Activated CD4-positive, alpha-beta T cell treated with anti-CD3 and anti-CD28 coated beads for 4 hours (primary cell): ENCODE results near the gene PLPPR1.

Source experiments
- DNase-seq, 2 donors: peaks; one replicate each; pipeline ENCODE4 v3.0.0-alpha.2; 2020

The PLPPR1 gene

GRCh38 chr9:101128623-101129022 is 100.1 kb downstream of the PLPPR1 start:
- no peak for DNase-seq

- DNase-seq: no peak
These were observed 101.5 kb downstream of the PLPPR1 start for GRCh38 chr9:101130054-101130453.

GRCh38 chr9:101131326-101131725 is 102.8 kb downstream of the PLPPR1 start:
- DNase-seq: no peak

- no peak for DNase-seq
These were observed 104.3 kb downstream of the PLPPR1 start for GRCh38 chr9:101132801-101133200.

- DNase-seq: no peak
These were observed 110.0 kb downstream of the PLPPR1 start for GRCh38 chr9:101138509-101138908.

- DNase-seq: no peak
These were observed 110.6 kb downstream of the PLPPR1 start for GRCh38 chr9:101139082-101139481.

GRCh38 chr9:101140764-101141163 is 112.2 kb downstream of the PLPPR1 start:
- no peak for DNase-seq

- DNase-seq: no peak
These were observed 118.0 kb downstream of the PLPPR1 start for GRCh38 chr9:101146508-101146907.

GRCh38 chr9:101148344-101148743 is 119.8 kb downstream of the PLPPR1 start:
- DNase-seq: no peak

- DNase-seq: no peak
These were observed 129.8 kb downstream of the PLPPR1 start for GRCh38 chr9:101158361-101158760.

- no peak for DNase-seq
These were observed 133.7 kb downstream of the PLPPR1 start for GRCh38 chr9:101162231-101162630.

GRCh38 chr9:101165131-101165530 is 136.6 kb downstream of the PLPPR1 start:
- DNase-seq: no peak

- DNase-seq: no peak
These were observed 139.1 kb downstream of the PLPPR1 start for GRCh38 chr9:101167490-101168134.

GRCh38 chr9:101172616-101173015 is 144.1 kb downstream of the PLPPR1 start:
- DNase-seq: no peak

- DNase-seq: no peak
These were observed 145.4 kb downstream of the PLPPR1 start for GRCh38 chr9:101173907-101174306.

- DNase-seq: no peak
These were observed 147.9 kb downstream of the PLPPR1 start for GRCh38 chr9:101176384-101176783.

GRCh38 chr9:101184813-101185278 is 156.3 kb downstream of the PLPPR1 start:
- no peak for DNase-seq

- DNase-seq: no peak
These were observed 163.2 kb downstream of the PLPPR1 start for GRCh38 chr9:101191723-101192122.

GRCh38 chr9:101197026-101197425 is 168.5 kb downstream of the PLPPR1 start:
- DNase-seq: no peak

- no peak for DNase-seq
These were observed 172.3 kb downstream of the PLPPR1 start for GRCh38 chr9:101200852-101201251.

- DNase-seq: no peak
These were observed 173.1 kb downstream of the PLPPR1 start for GRCh38 chr9:101201630-101202029.

- DNase-seq: no peak
These were observed 181.1 kb downstream of the PLPPR1 start for GRCh38 chr9:101209670-101210069.

GRCh38 chr9:101212661-101213060 is 184.1 kb downstream of the PLPPR1 start:
- DNase-seq: no peak

GRCh38 chr9:101219030-101219429 is 190.5 kb downstream of the PLPPR1 start:
- DNase-seq: no peak

- DNase-seq: no peak
These were observed 191.8 kb downstream of the PLPPR1 start for GRCh38 chr9:101220341-101220740.
